Activated CD4-positive, CD25-positive, alpha-beta regulatory T cell (primary cell): Measurements from ENCODE around the gene KCNN3.
"Not testable (repeated sequence)": the region's sequence is repeated elsewhere in the genome, so short reads cannot be mapped to it uniquely, and the experiment has no call there.

Experiments
- DNase-seq, 4 experiments: peaks; one replicate each; lab custom pipeline; 2025; lab: John Stamatoyannopoulos, UW

Gene KCNN3

DNA sequence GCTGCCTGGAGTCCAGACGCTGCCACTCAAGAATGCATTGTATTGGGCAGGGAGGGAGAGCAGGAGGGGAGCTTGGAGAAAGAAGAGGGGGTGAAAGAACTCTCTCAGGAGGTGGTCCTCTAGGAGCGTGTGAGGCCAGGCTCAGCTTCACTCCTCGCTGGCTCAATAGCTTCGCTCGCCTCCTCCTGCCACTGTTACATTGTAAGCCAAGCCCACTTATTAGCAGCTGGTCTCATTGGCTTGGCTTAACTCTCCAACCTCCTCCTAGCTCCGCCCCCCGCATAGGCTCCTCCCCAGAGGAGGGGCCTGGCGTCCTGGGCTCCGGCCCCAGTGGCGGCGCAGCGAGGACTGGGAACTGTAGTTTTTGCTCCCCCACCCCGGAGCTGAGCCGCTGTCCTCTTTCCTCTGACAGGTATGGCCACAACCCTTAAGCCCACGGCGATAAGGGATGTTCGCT, at the start of gene KCNN3:
KCNN3 (minus strand) TSS at position 167 of the 457 bp plus-strand sequence. CDS start 317 bp downstream, outside the sequence.
- peak; percentile 46 to 60 (median 52) for DNase-seq

DNA sequence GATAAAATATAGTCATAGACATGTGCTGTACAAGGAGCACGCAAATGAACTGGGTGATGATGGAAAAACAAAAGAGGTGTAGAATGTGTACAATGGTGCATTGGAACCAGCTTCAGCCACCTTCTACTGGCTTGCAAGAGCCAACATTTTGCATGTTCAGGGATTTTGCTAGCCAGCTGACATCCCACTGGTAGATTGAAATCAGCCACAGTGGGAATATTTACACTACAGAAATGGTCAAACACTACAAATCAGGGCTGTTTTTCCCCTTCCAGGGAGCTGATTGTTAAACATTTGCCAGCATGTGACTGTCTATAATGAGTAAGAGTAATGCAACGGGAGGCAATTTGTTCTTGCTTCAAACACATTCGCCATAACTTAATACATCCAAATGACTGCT, 43.2 kb upstream of the KCNN3 start:
- DNase-seq = no peak

DNA sequence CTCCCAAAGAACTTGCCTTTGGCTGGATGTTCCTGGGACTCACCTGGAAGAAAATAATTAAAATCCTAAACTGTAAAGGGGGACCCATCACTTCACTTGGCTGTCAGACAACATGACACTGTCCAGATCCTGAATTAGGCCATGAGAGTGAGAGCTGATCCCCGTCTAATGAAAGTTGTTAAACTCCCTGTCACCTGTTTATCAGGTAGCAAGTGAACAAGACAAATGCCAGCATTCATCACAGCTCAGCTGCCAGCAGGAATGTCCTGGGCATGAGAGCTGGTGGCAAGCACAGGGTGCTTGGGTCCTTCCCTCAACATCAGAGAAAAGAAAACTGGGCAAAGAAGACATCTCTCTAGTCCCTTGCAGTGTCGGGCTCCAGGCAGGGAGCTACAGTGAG, 42.7 kb upstream of the KCNN3 start:
- DNase-seq = no peak

DNA sequence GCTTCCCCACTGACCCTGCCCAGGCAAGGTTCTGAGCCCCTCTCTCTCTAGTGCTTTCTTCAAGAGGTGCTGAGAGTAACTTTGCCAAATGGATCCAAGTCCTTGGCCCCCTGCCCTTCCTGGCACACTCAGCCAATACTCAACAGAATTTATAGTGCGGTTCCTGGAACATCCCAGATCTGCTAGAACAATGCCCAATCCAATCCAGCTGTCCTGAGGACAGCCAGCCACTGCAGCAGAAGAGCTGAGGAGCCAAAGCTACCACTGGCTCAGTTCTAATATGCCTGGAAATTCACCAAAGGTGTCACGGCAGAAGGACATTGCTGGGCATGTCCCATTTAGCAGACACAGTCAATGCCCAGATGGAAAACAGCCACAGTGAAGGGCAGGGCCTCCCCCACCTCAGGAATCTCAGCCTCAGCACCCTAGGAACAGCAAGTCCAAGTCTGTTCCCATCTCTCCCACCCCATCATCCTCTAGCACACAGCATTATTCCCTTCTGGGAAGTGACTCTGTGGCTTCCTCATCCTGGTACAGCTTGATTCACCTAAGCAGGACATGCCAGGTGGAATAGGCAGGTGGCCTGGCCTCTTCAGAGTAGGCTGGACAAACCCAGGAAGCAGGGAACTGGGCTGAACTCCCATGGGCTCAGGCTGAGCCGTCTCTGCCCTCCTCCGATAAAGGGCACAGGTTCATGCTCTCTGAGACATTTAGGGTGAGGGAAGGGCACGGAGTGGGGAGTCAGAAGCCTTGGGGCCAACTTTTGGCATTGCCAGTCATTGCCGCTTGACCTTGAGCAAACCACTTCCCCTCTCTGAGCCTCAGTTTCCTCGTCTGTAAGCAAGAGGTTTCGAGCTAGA, 41.8 kb upstream of the KCNN3 start:
- no peak for DNase-seq

DNA sequence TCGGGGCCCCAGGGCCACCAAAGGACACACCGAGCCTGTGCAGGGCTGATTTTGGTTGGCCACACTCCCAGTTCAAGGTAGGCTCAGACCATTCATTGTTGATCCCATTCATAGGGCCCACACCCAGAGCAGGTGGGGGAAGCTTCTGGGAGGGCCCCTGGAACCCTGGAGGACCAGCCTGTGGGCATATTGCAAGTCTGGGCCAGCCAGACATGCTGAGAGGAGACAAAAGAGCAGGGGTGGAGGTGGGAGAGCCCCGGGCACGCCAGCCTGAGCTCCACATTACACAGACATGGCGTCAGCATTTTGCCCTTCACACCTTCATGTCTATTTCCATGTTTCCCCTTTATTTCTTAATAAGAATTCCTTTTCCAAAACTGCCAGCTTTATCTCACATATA, 40.8 kb upstream of the KCNN3 start:
- DNase-seq = no peak

DNA sequence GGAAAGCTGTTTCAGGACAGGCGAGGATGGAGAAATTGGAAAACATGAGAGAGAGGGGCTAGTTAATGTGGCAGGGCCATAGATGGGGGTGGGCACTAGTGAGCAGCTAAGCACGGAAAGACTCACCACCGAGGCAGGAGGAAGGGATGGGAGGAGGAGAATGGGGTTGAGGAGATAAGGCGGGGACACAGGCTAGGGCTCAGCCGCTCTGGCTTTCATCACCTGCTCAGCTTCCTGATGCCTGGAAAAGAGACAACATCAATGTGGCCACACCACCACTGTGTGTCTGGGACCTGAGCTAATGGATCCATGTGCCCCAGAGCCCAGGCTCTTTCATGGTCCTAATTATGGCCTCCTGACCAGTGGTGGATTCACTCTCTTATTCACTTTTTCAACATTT, 38.9 kb upstream of the KCNN3 start:
- no peak for DNase-seq

DNA sequence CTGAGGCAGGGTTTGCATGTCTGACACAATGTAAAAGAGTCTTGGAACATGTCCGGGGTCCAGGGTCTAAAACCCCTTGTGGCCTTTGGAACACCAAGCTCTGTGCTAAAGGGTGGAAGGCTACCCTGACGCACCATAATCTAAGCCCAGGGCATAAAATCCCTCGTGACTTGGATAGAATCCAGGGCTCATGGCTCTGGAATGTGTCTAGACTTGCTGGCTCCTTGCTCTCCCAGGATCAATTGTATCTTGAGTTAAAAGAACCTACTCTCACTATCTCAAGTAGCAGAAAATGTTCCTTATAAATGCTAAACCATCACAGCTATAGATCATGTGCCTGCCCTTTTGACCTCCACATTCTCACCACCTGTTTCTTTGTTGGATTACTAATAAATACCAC, 38.0 kb upstream of the KCNN3 start:
- DNase-seq = not testable (repeated sequence)

DNA sequence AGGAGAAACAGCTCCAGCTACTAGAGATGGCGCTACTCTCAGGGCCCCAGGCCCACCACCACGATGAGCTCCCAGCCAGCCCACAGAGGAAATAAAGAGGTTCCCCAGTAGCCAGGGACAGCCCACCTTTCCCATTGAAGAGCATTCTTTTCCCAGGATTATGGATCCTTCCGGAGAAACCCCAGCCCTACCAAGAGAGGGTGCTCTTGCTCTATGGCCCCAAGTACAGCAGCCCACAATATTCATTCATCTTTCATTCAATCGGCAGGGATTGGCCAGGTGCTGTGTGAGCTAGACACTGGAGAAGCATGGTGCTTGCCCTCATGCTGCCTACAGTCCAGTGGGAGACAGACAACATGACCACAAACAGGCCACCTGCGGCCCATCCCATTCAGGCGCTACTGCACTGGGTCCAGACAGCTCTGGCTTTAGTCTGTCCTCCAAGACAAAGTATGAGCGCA, 36.6 kb upstream of the KCNN3 start:
- no peak for DNase-seq

DNA sequence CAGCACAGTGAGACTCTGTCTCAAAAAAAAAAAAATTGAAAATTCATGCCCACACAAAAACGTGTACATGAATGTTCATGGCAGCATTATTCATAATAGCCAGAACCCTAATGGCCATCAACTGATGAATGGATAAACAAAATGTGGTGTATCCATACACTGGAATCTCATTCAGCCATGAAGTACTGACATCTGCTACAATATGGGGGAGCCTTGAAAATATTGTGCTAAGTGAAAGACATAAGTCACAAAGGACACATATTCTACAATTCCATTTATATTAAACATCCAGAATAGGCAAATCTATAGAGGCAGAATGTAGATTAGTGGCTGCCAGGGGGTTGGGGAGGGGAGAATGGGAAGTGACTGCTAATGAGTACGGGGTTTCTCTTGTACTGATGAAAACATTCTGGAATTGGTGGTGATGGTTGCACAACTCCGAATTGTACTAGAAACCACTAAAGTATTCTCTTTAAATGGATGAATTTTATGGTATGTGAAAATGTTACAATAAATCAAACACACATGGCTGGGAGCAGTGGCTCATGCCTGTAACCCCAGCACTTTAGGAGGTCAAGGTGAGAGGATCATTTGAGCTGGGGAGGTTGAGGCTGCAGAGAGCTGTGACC, 33.0 kb upstream of the KCNN3 start:
- DNase-seq = no peak

DNA sequence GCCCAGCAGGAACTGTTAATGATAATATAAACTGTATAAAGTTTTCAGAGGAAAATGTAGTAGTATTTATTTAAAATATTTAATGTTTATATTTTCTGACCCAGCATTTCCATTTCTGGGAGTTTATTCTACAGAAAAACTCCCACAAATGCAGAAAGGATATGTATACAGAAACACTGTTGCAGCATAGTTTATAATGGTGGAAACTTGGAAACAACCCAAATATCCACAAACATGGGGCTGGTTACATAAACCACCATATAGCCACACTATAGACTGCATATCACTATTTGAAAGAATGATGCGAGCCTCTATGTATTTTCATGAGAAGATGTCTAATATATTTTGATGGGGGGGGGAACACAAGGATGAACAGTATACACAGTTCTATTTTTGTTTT, 31.5 kb upstream of the KCNN3 start:
- DNase-seq = no peak

DNA sequence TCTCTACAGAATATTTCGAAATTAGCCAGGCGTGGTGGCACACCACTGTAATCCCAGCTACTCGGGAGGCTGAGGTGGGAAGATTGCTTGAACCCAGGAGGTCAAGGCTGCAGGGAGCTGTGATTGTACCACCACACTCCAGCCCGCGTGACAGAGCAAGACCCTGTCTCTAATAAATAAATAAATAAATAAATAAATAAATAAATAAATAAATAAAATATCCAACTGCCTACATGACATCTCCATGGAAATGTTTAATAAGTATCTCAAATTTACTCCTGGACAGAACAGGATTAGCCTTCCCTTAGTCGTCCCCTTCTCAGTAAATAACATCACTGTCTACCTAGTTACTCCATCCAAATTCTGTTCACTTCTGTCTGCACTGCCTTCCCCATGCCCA, 29.0 kb upstream of the KCNN3 start:
- DNase-seq = no peak

DNA sequence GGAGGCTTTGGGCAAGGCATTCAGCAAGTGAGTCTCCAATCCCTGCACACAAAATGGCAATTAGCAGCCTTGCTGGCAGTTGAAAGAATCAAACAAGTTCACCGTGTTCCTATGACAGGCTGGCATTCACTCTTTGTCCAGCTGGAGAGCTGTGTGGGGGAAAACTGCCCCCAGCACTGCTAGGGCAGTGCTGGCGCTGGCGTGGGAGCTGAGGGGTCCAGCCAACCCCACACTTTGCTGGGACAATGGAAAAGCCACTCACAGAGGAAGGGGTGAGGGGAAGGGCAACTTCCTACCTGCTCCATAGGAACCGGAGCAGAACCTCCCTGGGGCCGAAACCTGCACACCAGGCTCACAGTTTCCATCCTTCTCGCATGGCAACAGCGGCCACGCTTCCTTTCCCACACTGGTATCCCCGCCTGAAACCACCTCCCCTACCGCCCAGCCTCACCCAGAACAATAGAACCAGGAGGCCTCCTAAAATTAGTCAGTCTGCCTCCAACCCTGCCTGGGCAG, 26.7 kb upstream of the KCNN3 start:
- no peak for DNase-seq

DNA sequence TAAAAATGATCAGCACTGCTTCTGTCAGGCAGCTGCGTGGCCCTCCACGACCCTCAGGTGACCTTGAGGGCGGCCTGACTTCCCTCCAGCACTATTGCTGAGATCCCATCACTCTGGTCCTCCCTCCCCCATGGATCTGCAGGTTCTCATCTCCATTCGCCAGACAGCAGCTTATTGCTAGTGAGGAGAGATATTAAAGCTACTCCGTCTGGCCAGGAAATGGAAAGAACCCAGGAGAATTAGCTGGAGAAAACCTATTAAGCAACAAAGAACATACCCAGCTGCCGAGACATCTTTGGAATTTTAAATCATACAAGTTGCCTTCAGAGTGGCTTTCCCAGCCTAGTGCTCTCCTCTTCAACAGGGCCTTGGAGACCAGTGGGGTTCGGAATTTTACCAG, 25.7 kb upstream of the KCNN3 start:
- no peak for DNase-seq

DNA sequence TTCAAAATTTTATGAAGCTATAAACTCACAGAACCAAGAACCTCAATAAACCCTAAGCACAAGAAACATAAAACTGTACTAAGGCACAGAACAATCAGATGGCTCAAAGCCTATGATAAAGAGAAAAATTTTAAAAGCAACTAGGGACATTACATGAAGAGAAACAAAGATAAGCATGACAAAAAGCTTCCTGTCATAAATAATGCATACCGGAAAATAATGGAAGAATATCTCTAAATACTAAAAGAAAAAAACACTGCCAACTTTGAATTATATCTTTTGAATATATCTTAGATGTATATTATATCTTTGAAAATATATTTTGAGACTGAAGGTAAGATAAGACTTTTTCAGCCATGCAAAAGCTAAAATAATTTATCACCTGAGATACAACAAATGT, 21.4 kb upstream of the KCNN3 start:
- DNase-seq = no peak

DNA sequence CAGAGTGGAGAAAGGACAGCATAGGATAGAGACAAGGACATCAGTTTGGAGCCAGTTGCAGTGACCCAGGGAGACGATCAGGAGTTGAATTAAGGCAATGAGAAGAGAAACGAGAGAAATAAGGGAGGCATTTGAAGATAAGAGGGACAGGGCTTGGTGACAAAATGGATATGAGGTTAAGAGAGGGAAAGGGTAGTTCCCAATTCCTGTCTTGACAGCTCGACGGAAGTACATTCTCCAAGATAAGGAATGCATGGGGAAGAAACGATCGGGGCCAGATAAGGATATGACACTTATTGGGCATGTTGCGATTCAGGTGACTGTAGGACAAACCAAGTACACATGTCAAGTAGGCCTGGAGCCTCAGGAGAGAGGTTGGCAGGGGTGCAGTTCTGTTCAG, 18.7 kb upstream of the KCNN3 start:
- no peak for DNase-seq

DNA sequence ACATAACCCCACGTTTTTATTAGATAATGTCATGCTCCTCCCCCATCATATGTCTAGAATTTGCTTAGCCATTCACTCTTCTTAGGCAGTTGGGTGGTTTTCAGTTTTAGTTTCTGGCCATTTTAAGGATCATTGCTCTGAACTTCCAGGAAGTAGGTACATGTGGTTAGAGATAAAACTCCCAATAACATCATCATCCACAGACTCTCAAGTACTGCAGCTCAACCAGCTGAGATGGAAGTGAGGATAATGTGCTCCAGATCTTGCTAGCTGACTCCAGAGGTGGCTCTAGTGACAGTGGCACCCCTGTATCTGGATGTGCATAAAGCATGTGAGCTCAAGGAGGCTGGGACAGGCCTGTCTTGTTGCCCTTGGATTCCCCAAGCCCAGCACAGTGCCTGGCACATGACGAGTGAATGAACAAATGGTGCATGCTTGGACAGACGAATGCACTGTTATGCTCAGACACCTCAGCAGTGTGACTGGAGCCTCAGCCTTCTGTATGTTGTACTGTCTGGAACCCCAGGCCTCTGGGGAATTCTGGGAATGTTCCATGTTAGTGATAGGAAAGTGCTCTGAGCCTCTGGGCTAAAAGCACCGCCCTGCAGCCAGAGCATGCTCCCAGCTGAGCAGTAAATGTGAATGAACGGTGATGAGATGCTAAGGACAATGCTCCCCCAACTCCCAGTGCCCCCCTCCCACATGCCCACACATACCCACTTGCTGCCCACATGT, 16.4 kb upstream of the KCNN3 start:
- no peak for DNase-seq

DNA sequence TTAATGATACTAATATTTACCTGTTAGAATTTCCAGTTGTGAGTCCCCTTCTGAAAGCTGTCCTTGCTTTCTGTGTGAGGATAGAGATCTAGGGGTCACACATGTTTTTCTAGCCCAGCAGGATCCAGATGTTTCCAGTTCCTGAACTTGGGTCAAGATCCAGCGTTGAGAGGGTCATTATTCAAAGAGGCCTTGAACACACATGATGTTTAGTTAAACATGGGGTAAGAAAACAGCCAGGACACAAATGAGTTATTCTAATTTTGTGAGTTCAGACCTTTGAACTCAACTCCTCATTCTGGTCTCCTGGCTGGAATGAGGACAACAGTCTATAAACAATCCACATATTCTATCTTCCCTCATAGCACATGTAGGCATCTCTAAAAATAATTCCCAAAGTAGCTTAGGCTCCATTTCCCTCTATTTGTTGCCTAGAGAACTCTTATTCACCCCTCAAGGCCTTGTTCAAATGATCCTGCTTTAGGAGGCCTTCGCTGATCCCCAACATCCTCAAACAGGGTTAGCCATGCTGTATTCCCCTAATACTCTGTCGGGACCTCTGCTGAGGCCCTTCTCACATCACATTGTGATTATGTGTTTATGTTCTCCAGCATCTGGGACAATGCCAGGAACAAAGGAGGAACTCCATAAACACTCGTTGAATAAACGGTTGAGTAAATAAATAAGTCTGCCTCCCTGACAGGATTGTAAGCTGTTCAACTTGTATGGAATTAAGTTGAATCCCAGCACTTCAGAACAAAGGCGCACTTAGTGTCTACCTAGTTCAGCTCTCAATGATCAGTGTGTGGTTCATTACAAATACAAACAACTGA, 15.0 kb upstream of the KCNN3 start:
- DNase-seq = no peak

DNA sequence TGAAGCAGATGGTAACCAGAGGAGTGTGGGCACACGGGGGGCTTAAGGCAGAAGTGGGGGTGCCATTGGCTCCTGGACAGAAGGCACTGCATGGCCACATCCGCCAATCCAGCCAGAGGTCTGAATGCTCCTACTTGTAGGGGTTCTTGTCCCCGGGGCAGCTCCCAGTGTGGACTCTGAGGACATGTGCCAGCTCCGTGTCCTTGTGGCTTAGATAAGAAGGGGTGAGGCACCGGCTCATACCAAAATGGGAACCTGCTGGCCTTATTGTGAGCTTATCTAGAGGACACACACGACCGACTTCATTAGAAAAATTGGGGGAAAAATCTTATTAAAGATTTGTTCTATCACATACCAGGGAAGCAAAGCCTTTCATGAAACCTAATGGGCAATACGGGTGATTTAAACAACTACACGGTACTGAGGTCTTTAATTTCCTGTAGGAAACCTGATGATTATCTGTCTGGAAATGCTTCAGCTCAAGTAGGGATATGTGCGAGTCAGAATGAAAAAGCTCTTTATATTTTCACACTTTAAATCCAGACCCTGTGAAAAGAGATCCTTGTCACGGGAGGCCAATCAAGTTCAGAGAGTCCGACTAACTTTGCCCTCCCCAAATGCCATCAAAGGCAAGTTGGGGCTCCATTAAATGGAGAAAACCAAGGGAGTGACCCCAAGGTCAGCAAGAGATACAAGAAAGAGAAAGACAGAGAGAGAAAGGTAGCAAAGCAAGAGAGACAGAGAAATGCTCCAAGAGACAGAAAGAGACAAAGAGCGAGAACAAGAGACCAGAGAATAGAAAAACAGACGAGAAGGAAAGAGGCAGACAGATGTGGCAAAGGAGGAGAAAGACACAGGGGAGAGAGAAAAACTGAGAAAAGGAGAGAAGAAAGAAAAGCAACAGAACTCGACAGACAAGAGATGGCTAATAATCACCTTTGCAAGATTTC, 14.1 kb upstream of the KCNN3 start:
- DNase-seq = no peak

DNA sequence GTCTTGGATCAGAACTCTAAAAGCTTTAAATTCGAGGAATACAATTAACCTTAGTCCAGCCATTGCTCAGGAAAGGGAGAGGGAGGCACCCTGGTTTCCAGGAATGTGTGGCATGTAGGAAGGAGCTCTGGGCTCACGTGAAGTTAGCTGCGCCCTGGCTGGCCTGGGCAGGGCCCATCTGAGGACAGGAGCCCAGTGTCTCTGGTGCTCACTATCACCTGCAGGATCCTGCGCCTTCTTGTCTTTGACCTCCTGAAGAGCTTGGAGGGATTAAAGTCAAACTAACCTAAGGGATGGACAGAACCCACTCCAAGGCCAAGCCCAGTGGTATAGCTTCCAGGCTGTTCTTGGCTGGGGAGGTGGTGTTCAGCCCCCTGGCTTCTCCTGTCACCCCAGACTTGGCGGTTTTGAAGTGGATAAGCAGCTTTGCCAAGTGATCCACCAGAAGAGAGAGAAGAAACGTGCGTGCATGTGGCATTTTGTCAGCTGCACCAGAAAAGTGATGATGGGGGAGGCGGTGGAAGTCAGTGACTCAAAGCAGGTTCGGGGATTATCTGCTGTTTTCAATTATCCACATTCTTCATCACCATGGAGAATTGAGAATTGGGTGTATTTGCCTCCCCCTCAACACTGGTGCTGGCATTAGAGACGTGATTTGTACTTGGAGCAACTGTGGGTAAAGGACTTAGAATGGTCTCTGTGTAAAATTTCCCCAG, 11.9 kb upstream of the KCNN3 start:
- DNase-seq = no peak

DNA sequence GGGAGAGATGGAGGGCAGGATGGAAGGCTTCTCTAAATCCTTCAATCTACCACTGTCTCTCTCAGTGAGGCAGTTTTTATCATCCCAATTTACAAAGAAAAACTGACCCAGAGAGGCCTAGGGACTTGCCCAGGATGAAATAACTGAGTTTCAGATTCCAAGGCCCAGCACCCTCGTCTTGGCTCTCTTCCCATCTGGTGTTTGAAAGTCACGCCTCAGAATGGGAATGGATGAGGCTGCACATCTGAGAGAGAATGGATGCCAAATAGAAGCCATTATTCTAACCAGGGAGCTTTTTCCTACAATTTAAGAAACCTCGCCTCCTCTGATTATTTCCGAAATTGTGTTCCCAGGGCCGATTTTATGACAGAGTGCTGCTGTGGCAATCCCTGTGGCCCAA, 10.6 kb upstream of the KCNN3 start:
- DNase-seq = no peak
